ENCODE results near the gene TSPAN14. TPM values are rescaled to one million over a fixed set of nuclear protein-coding genes. Genes with fewer than 3 reads are reported as not detected.

TSPAN14 gene
- total RNA-seq, 1 experiment from 2014 or later = 46.8 TPM

- Histone ChIP-seq H4K8ac (replicated peaks; ENCODE audit: insufficient read length, low read depth, low read length) (no peak overlapping the region), H2AK5ac (ENCODE audit: insufficient read length, low read length) (no peak overlapping the region), H3K9ac (ENCODE audit: extremely low read depth, insufficient read length, low read length) (no peak overlapping the region), H2BK12ac (ENCODE audit: insufficient read length, low read depth, low read length) (no peak overlapping the region), H3K14ac (ENCODE audit: insufficient read depth, low read length) (no peak overlapping the region; the same call in 1 of the 2 replicates), H3K4me2 (ENCODE audit: insufficient read depth, insufficient read length, low read length) (no peak overlapping the region), H3K18ac (ENCODE audit: insufficient read length, low read depth, low read length) (no peak overlapping the region), H2BK120ac (ENCODE audit: low read depth, low read length, poor library complexity, severe bottlenecking) (no peak overlapping the region), H3K23me2 (ENCODE audit: insufficient read length, low read depth, low read length, poor library complexity, severe bottlenecking) (no peaks in the 10 kb centered on the region), H4K91ac (ENCODE audit: insufficient read length, low read depth, low read length) (no peak overlapping the region), H3K27me3 (ENCODE audit: insufficient read depth, low read length) (no peaks in the 10 kb centered on the region), H2BK5ac (ENCODE audit: insufficient read length, low read length) (no peak overlapping the region), H2AFZ (ENCODE audit: low read length) (no peak overlapping the region), H3K4me1 (ENCODE audit: insufficient read depth, low read length) (peaks cover 4% of the 10 kb centered on the region; the same call in 1 of the 2 replicates), H2BK15ac (ENCODE audit: low read depth, low read length) (no peak overlapping the region), H4K20me1 (ENCODE audit: control insufficient read depth, insufficient read depth, insufficient read length) (no peaks in the 10 kb centered on the region), H3K79me1 (ENCODE audit: insufficient read depth, low read depth, low read length, poor library complexity, severe bottlenecking) (no peaks in the 10 kb centered on the region), H3K23ac (ENCODE audit: insufficient read length, low read depth, low read length) (no peak overlapping the region), H3K9me3 (ENCODE audit: control insufficient read depth, low read depth, low read length) (no peaks in the 10 kb centered on the region), H3T11ph (ENCODE audit: low read length) (no peak overlapping the region), H2BK20ac (ENCODE audit: low read depth, low read length, poor library complexity, severe bottlenecking) (no peak overlapping the region), H4K5ac (ENCODE audit: insufficient read length, low read depth, low read length) (no peak overlapping the region), H3K56ac (ENCODE audit: insufficient read length, low read depth, low read length) (no peak overlapping the region), H3K79me2 (ENCODE audit: insufficient read depth, low read length) (no peaks in the 10 kb centered on the region), H3K4ac (ENCODE audit: low read depth, low read length) (no peak overlapping the region), H3K27ac (ENCODE audit: insufficient read length, low read depth, low read length) (no peak overlapping the region)
- Mint-ChIP-seq H3K36me3 (ENCODE audit: insufficient read depth in 1 of 3, low read depth in 3 of 3) (peaks cover 4 to 8% (median 4%) of the 10 kb centered on the region in 3 experiments; a peak in 4 of 7 replicates), H3K27me3 (ENCODE audit: low read depth) (no peaks in the 10 kb centered on the region), H3K9me3 (no peaks in the 10 kb centered on the region; a peak in 1 of 5 replicates), H3K4me1 (peaks cover 56 to 75% of the 10 kb centered on the region in 2 experiments), H3K4me3 (no peak overlapping the region), H3K27ac (peak overlapping the region in 2 of 3 experiments; percentile 11 to 38; a peak in 1 of 7 replicates)
- WGBS (ENCODE audit: extremely low coverage, insufficient read length, low lambda C conversion rate) = no CpG with 5 or more reads among the region's 3 CpGs
- TF ChIP-seq, protein P1, sequence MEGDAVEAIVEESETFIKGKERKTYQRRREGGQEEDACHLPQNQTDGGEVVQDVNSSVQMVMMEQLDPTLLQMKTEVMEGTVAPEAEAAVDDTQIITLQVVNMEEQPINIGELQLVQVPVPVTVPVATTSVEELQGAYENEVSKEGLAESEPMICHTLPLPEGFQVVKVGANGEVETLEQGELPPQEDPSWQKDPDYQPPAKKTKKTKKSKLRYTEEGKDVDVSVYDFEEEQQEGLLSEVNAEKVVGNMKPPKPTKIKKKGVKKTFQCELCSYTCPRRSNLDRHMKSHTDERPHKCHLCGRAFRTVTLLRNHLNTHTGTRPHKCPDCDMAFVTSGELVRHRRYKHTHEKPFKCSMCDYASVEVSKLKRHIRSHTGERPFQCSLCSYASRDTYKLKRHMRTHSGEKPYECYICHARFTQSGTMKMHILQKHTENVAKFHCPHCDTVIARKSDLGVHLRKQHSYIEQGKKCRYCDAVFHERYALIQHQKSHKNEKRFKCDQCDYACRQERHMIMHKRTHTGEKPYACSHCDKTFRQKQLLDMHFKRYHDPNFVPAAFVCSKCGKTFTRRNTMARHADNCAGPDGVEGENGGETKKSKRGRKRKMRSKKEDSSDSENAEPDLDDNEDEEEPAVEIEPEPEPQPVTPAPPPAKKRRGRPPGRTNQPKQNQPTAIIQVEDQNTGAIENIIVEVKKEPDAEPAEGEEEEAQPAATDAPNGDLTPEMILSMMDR (conservative IDR thresholded peaks at IDR 0.05) = no peak
- no peak for DNase-seq
Observed at GRCh38 chr10:80501381-80501912, 47.3 kb downstream of the TSPAN14 start.
